HCT116 (cell line): Measurements from ENCODE around the gene HDLBP.

Source experiments
- EZH2 ChIP-seq: fragments of 200-600 bp; sonication (generic); IDR thresholded peaks from 2 replicates; pipeline ENCODE4 v1.6.1; 2017; ENCODE audit warnings: antibody characterized with exemption, mixed run types
- EZH2phosphoT487 ChIP-seq: fragments of 200-600 bp; IDR thresholded peaks from 2 replicates; pipeline ENCODE4 v1.6.1; 2018; ENCODE audit warnings: antibody characterized with exemption, borderline replicate concordance
- POLR2A ChIP-seq: IDR thresholded peaks from 2 replicates; pipeline ENCODE4 v1.7.0; 2011; ENCODE audit warnings: borderline replicate concordance; ENCODE audit not compliant: insufficient read depth, insufficient read length; ENCODE audit errors: extremely low read depth
- RAD21 ChIP-seq: IDR thresholded peaks from 2 replicates; pipeline ENCODE4 v1.6.1; 2012; ENCODE audit warnings: low read depth, mild to moderate bottlenecking
- SRF ChIP-seq: IDR thresholded peaks from 2 replicates; pipeline ENCODE4 v1.6.1; 2012; ENCODE audit warnings: low read depth
- YY1 ChIP-seq: IDR thresholded peaks from 2 replicates; pipeline ENCODE4 v1.6.1; 2011; ENCODE audit warnings: low read length, low read depth, moderate library complexity, mild to moderate bottlenecking; ENCODE audit not compliant: insufficient replicate concordance; ENCODE audit errors: extremely low read depth
- ZNF274 ChIP-seq: fragments of 200-500 bp; sonication (Bioruptor generic); IDR thresholded peaks from 2 replicates; pipeline ENCODE4 v1.6.1; 2014; ENCODE audit warnings: mild to moderate bottlenecking, low read depth, low read length, inconsistent platforms
- TF ChIP-seq, protein P1 (sequence below), 3 experiments: fragments of 200-600 bp in 1 of 3; sonication (generic) in 1 of 3; IDR thresholded peaks in 2 of 3; conservative IDR thresholded peaks in 1 of 3; 2 replicates each; pipeline ENCODE4 v1.5.1; 2012 to 2017; ENCODE audit warnings: low read depth in 2 of 3, low read length in 2 of 3, antibody characterized with exemption in 1 of 3, borderline replicate concordance in 1 of 3, control low read depth in 1 of 3, mild to moderate bottlenecking in 1 of 3, mixed read lengths in 1 of 3, mixed run types in 1 of 3, moderate library complexity in 1 of 3; ENCODE audit not compliant: insufficient read depth in 1 of 3

GRCh38 chr2:241187101-241187917 is 128.2 kb downstream of the HDLBP start:
- TF ChIP-seq, protein P1, sequence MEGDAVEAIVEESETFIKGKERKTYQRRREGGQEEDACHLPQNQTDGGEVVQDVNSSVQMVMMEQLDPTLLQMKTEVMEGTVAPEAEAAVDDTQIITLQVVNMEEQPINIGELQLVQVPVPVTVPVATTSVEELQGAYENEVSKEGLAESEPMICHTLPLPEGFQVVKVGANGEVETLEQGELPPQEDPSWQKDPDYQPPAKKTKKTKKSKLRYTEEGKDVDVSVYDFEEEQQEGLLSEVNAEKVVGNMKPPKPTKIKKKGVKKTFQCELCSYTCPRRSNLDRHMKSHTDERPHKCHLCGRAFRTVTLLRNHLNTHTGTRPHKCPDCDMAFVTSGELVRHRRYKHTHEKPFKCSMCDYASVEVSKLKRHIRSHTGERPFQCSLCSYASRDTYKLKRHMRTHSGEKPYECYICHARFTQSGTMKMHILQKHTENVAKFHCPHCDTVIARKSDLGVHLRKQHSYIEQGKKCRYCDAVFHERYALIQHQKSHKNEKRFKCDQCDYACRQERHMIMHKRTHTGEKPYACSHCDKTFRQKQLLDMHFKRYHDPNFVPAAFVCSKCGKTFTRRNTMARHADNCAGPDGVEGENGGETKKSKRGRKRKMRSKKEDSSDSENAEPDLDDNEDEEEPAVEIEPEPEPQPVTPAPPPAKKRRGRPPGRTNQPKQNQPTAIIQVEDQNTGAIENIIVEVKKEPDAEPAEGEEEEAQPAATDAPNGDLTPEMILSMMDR (IDR thresholded peaks at IDR 0.05 in 2 of 3, conservative IDR thresholded peaks at IDR 0.05 in 1 of 3; ENCODE audit: borderline replicate concordance in 1 of 3, insufficient read depth in 1 of 3, low read depth in 2 of 3, low read length in 2 of 3), result no peak
- TF ChIP-seq EZH2 (no peak), EZH2phosphoT487 (no peak), POLR2A (no peak), ZNF274 (no peak), YY1 (no peak), SRF (no peak), RAD21 (no peak)
